Measurements from ENCODE around the gene TBC1D16.

TBC1D16 gene

DNA sequence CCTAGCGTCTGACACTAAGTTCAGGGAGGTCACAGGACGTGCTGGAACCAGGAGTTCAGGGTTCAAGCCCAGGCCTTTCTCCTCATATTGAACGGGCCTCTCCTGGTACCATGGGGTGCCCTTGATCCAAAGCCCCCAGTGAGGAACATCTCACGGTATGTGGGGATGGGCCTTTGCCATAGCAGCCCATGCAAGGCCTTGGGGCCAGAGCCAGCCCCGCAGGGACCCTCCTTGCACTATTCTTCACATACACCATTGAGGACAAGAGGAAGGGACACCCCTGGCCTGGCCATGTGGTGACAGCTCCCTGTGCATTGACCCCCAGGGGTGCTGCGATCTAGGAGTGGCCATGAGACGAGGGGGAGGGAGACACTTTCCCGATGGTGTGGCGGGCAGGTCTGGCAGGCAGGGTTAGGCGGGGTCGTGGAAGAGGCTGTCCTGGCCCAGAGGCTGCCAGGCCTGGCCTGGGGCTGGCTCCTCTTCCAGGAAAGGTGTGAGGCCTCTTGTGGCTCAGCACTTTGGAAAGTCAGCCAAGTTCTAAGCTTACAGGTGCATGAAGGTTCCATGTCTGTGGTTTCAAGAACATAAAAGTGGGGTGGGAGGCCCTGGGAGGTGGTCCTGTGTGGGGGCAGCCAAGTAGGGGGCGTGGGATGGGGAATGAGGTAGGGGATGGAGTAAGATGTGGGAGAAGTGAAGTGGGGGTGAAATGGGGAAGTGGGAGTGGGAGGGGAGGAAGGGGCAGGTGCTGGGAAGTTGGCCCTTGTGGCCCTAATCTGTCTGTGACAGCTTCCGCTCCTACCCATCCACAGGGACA lies 107.8 kb downstream of the TBC1D16 start:
- TF ChIP-seq, protein P1, sequence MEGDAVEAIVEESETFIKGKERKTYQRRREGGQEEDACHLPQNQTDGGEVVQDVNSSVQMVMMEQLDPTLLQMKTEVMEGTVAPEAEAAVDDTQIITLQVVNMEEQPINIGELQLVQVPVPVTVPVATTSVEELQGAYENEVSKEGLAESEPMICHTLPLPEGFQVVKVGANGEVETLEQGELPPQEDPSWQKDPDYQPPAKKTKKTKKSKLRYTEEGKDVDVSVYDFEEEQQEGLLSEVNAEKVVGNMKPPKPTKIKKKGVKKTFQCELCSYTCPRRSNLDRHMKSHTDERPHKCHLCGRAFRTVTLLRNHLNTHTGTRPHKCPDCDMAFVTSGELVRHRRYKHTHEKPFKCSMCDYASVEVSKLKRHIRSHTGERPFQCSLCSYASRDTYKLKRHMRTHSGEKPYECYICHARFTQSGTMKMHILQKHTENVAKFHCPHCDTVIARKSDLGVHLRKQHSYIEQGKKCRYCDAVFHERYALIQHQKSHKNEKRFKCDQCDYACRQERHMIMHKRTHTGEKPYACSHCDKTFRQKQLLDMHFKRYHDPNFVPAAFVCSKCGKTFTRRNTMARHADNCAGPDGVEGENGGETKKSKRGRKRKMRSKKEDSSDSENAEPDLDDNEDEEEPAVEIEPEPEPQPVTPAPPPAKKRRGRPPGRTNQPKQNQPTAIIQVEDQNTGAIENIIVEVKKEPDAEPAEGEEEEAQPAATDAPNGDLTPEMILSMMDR (IDR thresholded peaks at IDR 0.05; ENCODE audit: low read depth, low read length) = no peak
- H3K4me3 ChIP-seq (ENCODE audit: low read depth, low read length) = no peak overlapping the region

DNA sequence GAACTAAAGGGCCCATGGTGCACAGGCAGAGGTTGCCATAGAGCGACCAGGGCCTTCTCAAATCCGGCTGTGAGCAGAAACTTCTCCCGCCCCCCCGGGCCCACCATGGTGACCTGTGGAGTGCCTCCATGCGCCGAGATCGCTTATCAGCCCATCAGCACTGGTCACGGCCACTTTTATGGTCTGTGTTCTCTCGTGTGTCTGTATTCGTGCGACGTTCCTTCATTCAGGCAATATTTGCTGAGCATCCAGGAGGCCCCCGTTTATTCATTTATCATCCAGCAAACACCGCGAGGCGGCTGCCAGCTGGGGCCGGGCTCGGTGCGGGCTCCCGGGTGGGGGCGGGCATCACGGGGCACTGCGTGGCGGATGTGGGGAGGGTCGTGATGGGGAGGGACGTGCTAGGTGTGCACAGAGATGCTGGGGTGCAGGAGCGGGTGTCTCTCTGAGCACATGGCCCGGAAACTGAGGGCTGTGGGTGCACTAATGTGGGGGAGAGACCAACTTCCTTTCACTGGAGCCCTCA lies 108.5 kb downstream of the TBC1D16 start:
- H3K4me3 ChIP-seq (ENCODE audit: low read depth, low read length) = no peak overlapping the region
- TF ChIP-seq, protein P1 (IDR thresholded peaks at IDR 0.05; ENCODE audit: low read depth, low read length) = no peak

DNA sequence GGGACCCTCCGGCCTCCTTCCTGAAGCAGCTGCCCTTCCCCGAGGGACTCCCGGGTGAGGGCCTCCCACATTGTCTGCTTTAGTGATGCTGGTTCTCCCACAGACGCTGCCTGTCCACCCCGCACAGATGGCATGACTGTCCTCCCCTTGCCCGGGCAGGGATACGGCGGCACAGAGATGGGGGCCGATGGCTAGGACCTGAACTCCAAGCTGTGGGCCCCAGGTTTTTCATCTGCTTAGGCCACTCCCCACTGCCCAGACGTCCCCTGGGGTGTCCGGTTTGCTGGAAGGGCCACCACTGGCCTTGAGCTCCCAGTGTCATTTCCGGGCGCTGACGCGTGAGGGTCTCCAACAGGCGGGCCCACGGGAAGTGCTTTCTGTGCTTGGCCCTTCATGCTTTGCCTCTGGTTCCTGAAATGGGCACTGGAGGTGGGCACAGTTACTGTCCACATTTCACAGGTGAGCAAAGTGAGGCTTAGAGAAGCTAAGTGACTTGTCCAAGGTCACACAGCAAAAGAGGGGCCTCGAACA lies 109.0 kb downstream of the TBC1D16 start:
- H3K4me3 ChIP-seq (ENCODE audit: low read depth, low read length) = no peak overlapping the region
- TF ChIP-seq, protein P1 (IDR thresholded peaks at IDR 0.05; ENCODE audit: low read depth, low read length) = no peak

DNA sequence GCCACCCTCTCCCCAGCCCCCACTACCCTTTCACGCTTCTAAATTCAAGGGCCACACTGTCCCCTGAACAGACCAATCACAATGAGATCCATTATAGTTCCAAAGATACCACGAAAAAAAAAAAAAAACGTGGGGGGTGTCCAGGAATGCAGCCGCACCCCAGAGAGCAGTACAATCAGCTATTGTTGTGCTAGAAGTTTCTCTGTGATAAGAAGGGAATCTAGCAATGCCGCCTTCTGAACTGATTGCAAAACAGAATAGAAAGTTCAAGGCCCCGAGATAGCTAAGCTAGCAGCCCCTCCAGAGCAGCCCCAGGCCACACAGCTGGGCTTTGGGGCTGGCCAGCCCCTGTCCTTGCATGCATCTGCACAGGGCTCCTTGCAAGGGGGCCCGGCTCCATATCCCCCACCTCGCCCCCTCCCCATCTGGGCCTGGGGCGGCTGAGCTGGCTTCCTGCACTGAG lies 109.5 kb downstream of the TBC1D16 start:
- TF ChIP-seq, protein P1 (IDR thresholded peaks at IDR 0.05; ENCODE audit: low read depth, low read length) = no peak
- H3K4me3 ChIP-seq (ENCODE audit: low read depth, low read length) = no peak overlapping the region

DNA sequence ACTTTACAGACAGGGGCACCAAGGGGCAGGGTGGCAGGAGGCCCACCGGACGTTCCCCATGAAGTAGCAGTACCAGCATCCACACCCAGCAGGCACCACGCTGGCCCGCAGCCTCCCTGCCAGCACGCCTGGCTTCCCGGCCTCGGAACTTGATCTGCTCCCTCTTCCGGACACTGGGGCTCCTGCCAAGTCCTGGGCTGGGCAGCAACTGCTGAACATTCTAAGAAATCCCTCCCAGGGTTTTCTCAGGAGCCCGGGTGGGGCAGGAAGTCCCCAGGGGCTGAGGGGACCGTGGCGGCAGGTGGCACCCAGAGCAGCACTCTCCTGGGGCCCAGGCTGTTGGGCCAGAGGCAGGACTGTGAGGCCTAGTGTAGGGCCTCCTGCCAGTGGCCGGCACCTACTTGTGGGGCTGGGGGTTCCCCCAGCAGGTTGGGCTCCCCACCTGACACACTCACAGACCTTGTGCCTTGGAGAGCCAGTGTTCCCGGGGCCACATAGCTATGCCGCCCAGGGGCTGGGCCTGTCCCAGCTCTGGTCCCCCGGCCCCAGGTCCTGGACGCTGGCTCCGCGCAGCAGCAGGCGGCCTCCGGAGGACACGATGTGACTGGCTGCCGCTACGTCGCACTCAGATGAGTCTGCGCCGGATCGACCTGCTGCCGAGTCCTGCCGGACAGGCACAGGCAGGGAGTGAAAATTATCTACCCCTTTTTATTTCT lies 110.3 kb downstream of the TBC1D16 start:
- TF ChIP-seq, protein P1 (IDR thresholded peaks at IDR 0.05; ENCODE audit: low read depth, low read length) = no peak
- no peak overlapping the region for H3K4me3 ChIP-seq (ENCODE audit: low read depth, low read length)

DNA sequence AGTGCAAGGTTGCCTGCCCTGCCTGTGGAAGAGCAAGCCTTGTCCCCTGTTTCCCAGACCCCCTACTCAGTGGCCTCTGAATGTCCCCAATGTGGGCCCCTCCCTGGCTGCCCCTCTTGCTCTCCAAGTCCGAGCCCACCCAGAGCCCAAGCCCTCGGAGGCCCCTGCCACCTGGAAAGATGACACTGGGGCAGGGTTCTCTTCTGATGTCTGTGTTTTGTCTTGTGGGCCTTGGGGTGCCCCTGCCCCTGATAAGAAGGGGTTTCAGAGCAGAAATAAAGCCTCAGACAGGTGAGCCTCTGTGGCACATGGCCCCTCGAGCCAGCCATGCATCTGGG lies 111.1 kb downstream of the TBC1D16 start:
- TF ChIP-seq, protein P1 (IDR thresholded peaks at IDR 0.05; ENCODE audit: low read depth, low read length) = no peak
- no peak overlapping the region for H3K4me3 ChIP-seq (ENCODE audit: low read depth, low read length)

Measured in WI38 (cell line).